DOHH2 (cell line): ENCODE results near the gene ARL16.
A peak's percentile ranks its signal among the peaks of the same experiment; 100 is the strongest.

Source experiments
- H3F3A ChIP-seq: fragments of 200-600 bp; sonication (generic), shearing (Covaris generic); 2 replicates; pipeline ENCODE4 v1.6.0; 2016; ENCODE audit warnings: antibody characterized with exemption, mild to moderate bottlenecking; ENCODE audit not compliant: control insufficient read depth, insufficient read depth
- H3K27ac ChIP-seq: fragments of 200-600 bp; sonication (generic); 2 replicates; pipeline ENCODE4 v1.5.1; 2014; ENCODE audit warnings: low read depth, mild to moderate bottlenecking, low read length, moderate library complexity
- H3K27me3 ChIP-seq: fragments of 200-600 bp; sonication (generic); 2 replicates; pipeline ENCODE4 v1.6.1; 2014; ENCODE audit warnings: mild to moderate bottlenecking, low read length, mixed read lengths; ENCODE audit not compliant: control insufficient read depth
- H3K36me3 ChIP-seq: fragments of 200-600 bp; sonication (generic); 2 replicates; pipeline ENCODE4 v1.6.1; 2014; ENCODE audit warnings: mild to moderate bottlenecking, low read length, moderate library complexity, mixed read lengths; ENCODE audit not compliant: control insufficient read depth
- H3K4me1 ChIP-seq: fragments of 200-600 bp; sonication (generic); 2 replicates; pipeline ENCODE4 v1.6.1; 2014; ENCODE audit warnings: mild to moderate bottlenecking, low read length, mixed read lengths; ENCODE audit not compliant: control insufficient read depth
- H3K4me2 ChIP-seq: fragments of 200-600 bp; sonication (generic); 2 replicates; pipeline ENCODE4 v1.6.0; 2014; ENCODE audit warnings: mild to moderate bottlenecking, low read length, moderate library complexity
- H3K4me3 ChIP-seq: fragments of 200-600 bp; sonication (generic); 2 replicates; pipeline ENCODE4 v1.5.1; 2014; ENCODE audit warnings: mild to moderate bottlenecking, low read length, mixed read lengths
- H3K79me2 ChIP-seq: fragments of 200-600 bp; sonication (generic); 2 replicates; pipeline ENCODE4 v1.6.1; 2014; ENCODE audit warnings: mild to moderate bottlenecking, low read length, mixed read lengths; ENCODE audit not compliant: control insufficient read depth
- H3K9me2 ChIP-seq: fragments of 200-600 bp; sonication (generic); replicated peaks from 2 replicates; pipeline ENCODE4 v1.6.1; 2014; ENCODE audit warnings: mild to moderate bottlenecking, low read length, mixed read lengths; ENCODE audit not compliant: control insufficient read depth
- H3K9me3 ChIP-seq: fragments of 200-600 bp; sonication (generic); 2 replicates; pipeline ENCODE4 v1.6.1; 2014; ENCODE audit warnings: antibody characterized with exemption, low read length, mixed read lengths; ENCODE audit not compliant: control insufficient read depth, insufficient read depth
- H4K20me1 ChIP-seq: fragments of 200-600 bp; sonication (generic); 2 replicates; pipeline ENCODE4 v1.6.0; 2014; ENCODE audit warnings: low read depth, mild to moderate bottlenecking, antibody characterized with exemption, low read length, moderate library complexity; ENCODE audit not compliant: control insufficient read depth, insufficient read depth
- CTCF ChIP-seq: fragments of 200-600 bp; sonication (generic); IDR thresholded peaks from one replicate; pipeline ENCODE4 v1.5.1; 2014; ENCODE audit warnings: antibody characterized with exemption, mild to moderate bottlenecking, low read depth, low read length; ENCODE audit not compliant: poor library complexity, severe bottlenecking
- EZH2phosphoT487 ChIP-seq: fragments of 200-600 bp; sonication (generic); IDR thresholded peaks from 2 replicates; pipeline ENCODE4 v1.6.1; 2017; ENCODE audit warnings: borderline replicate concordance, mild to moderate bottlenecking, antibody characterized with exemption, low read length, moderate library complexity, mixed read lengths

The ARL16 gene

GRCh38 chr17:81672504-81672903 lies 11.1 kb downstream of the ARL16 start:
- H3K27me3 ChIP-seq = no peaks in the 10 kb centered on the region
- peaks cover 35% of the 10 kb centered on the region for H3K79me2 ChIP-seq
- no peak overlapping the region for H3K4me2 ChIP-seq
- no peaks in the 10 kb centered on the region for H3K9me2 ChIP-seq
- H3K4me1 ChIP-seq = peaks cover 11% of the 10 kb centered on the region
- peaks cover 79% of the 10 kb centered on the region for H3K36me3 ChIP-seq
- peaks cover 9% of the 10 kb centered on the region for H3F3A ChIP-seq
- TF ChIP-seq EZH2phosphoT487 = no peak
- TF ChIP-seq CTCF = no peak
- H3K4me3 ChIP-seq = no peak overlapping the region
- H3K27ac ChIP-seq = no peak overlapping the region
- H3K9me3 ChIP-seq = no peaks in the 10 kb centered on the region
- H4K20me1 ChIP-seq = 0 out of 2 replicates have a peak, but pooled peaks cover 3% of the 10 kb centered on the region

GRCh38 chr17:81667754-81668153 lies 15.8 kb downstream of the ARL16 start:
- Histone ChIP-seq H3K9me3 (no peaks in the 10 kb centered on the region), H3K79me2 (peaks cover 63% of the 10 kb centered on the region), H3K27ac (0 out of 2 replicates have a peak overlapping the region, but pooled peaks have one; percentile 79), H3K4me2 (peak overlapping the region; percentile 100), H3F3A (peaks cover 10% of the 10 kb centered on the region), H4K20me1 (no peaks in the 10 kb centered on the region), H3K4me1 (peaks cover 25% of the 10 kb centered on the region), H3K36me3 (peaks cover 82% of the 10 kb centered on the region), H3K27me3 (no peaks in the 10 kb centered on the region), H3K9me2 (no peaks in the 10 kb centered on the region), H3K4me3 (peak overlapping the region; percentile 97)
- TF ChIP-seq EZH2phosphoT487 = no peak
- peak; percentile 48 for TF ChIP-seq CTCF

- TF ChIP-seq CTCF (no peak), EZH2phosphoT487 (no peak)
- H4K20me1 ChIP-seq = no peaks in the 10 kb centered on the region
- H3K9me3 ChIP-seq = no peaks in the 10 kb centered on the region
- H3K79me2 ChIP-seq = peaks cover 63% of the 10 kb centered on the region
- peak within 1 kb of the TSS; percentile 100 for H3K4me2 ChIP-seq
- peaks cover 25% of the 10 kb centered on the region for H3K4me1 ChIP-seq
- peak within 1 kb of the TSS; percentile 97 for H3K4me3 ChIP-seq
- H3K9me2 ChIP-seq = no peaks in the 10 kb centered on the region
- no peaks in the 10 kb centered on the region for H3K27me3 ChIP-seq
- H3F3A ChIP-seq = peaks cover 10% of the 10 kb centered on the region
- H3K27ac ChIP-seq = peak within 1 kb of the TSS; percentile 79
- peaks cover 70% of the 10 kb centered on the region for H3K36me3 ChIP-seq
Observed at GRCh38 chr17:81666342-81667191, 17.0 kb downstream of the ARL16 start, which contains the start of the genes CCDC137 and OXLD1. TSS of gene CCDC137 (plus strand) at chr17:81666737. CDS start at chr17:81666767, 30 bp downstream. TSS of gene OXLD1 (minus strand) at chr17:81666605. CDS start at chr17:81666577, 28 bp downstream.
